Neural cell (in vitro differentiated cells): ENCODE data around the gene BAD. TPM values are rescaled to one million over a fixed set of nuclear protein-coding genes. Genes with fewer than 3 reads are reported as not detected.

Experiments
- H2AFZ ChIP-seq: fragments of 200-600, 300-800 bp; sonication (generic), shearing (Covaris generic); 2 replicates; pipeline ENCODE4 v1.6.0; 2014; ENCODE audit warnings: low read depth, mild to moderate bottlenecking, antibody characterized with exemption, low read length, moderate library complexity
- H3F3A ChIP-seq: fragments of 200-600 bp; shearing (Covaris generic); 2 replicates; pipeline ENCODE4 v1.6.1; 2016; ENCODE audit warnings: mild to moderate bottlenecking, moderate library complexity, mixed read lengths, antibody characterized with exemption, low read length; ENCODE audit not compliant: insufficient read depth, poor library complexity, severe bottlenecking
- H3K27ac ChIP-seq: fragments of 200-600, 300-800 bp; sonication (generic), shearing (Covaris generic); 2 replicates; pipeline ENCODE4 v1.5.1; 2014; ENCODE audit warnings: mild to moderate bottlenecking, low read length, moderate library complexity
- H3K27me3 ChIP-seq: fragments of 300-800, 200-600 bp; sonication (generic), shearing (Covaris generic); 2 replicates; pipeline ENCODE4 v1.6.0; 2014; ENCODE audit warnings: mild to moderate bottlenecking, low read depth, low read length, moderate library complexity; ENCODE audit not compliant: insufficient read depth
- H3K36me3 ChIP-seq: fragments of 300-800, 200-600 bp; sonication (generic), shearing (Covaris generic); 2 replicates; pipeline ENCODE4 v1.5.1; 2014; ENCODE audit warnings: mild to moderate bottlenecking, antibody characterized with exemption, low read length, moderate library complexity; ENCODE audit not compliant: insufficient read depth
- H3K4me2 ChIP-seq: fragments of 300-800, 200-600 bp; sonication (generic), shearing (Covaris generic); 2 replicates; pipeline ENCODE4 v1.6.0; 2014; ENCODE audit warnings: mild to moderate bottlenecking, low read length
- H3K4me3 ChIP-seq: fragments of 300-800, 200-600 bp; sonication (generic), shearing (Covaris generic); 2 replicates; pipeline ENCODE4 v1.5.1; 2014; ENCODE audit warnings: mild to moderate bottlenecking, low read length, moderate library complexity
- H3K79me2 ChIP-seq: fragments of 200-600 bp; shearing (Covaris generic); replicated peaks from 2 replicates; pipeline ENCODE4 v1.6.0; 2014; ENCODE audit warnings: mild to moderate bottlenecking, low read length, moderate library complexity; ENCODE audit not compliant: insufficient read depth
- H3K9ac ChIP-seq: fragments of 300-800, 200-600 bp; sonication (generic), shearing (Covaris generic); 2 replicates; pipeline ENCODE4 v1.6.1; 2016; ENCODE audit warnings: mild to moderate bottlenecking, low read length, mixed read lengths
- H3K9me2 ChIP-seq: fragments of 200-600 bp; shearing (Covaris generic); 2 replicates; pipeline ENCODE4 v1.6.1; 2016; ENCODE audit warnings: mild to moderate bottlenecking, low read length, mixed read lengths; ENCODE audit not compliant: insufficient read depth
- H3K9me3 ChIP-seq: fragments of 200-600, 300-800 bp; sonication (generic), shearing (Covaris generic); 2 replicates; pipeline ENCODE4 v1.6.1; 2016; ENCODE audit warnings: mild to moderate bottlenecking, mixed run types, low read length, moderate library complexity, mixed read lengths
- H4K20me1 ChIP-seq: fragments of 200-600 bp; shearing (Covaris generic); 2 replicates; pipeline ENCODE4 v1.6.1; 2016; ENCODE audit warnings: mild to moderate bottlenecking, mixed run types; ENCODE audit not compliant: insufficient read depth
- CTCF ChIP-seq: fragments of 450-650 bp; IDR thresholded peaks from 2 replicates; pipeline ENCODE4 v1.5.1; 2014; ENCODE audit warnings: antibody characterized with exemption, mild to moderate bottlenecking, moderate library complexity; ENCODE audit not compliant: poor library complexity, severe bottlenecking
- EP300 ChIP-seq: fragments of 450-650 bp; conservative IDR thresholded peaks from 2 replicates; pipeline ENCODE4 v1.6.1; 2014; ENCODE audit warnings: antibody characterized with exemption, mild to moderate bottlenecking, moderate library complexity; ENCODE audit not compliant: poor library complexity, severe bottlenecking
- EZH2 ChIP-seq: fragments of 200-600, 300-800 bp; shearing (Covaris generic), sonication (generic); IDR thresholded peaks from 2 replicates; pipeline ENCODE4 v1.6.1; 2014; ENCODE audit warnings: antibody characterized with exemption, low read length, borderline replicate concordance, mild to moderate bottlenecking; ENCODE audit not compliant: insufficient read depth, poor library complexity, severe bottlenecking
- MXI1 ChIP-seq: fragments of 450-650 bp; conservative IDR thresholded peaks from 2 replicates; pipeline ENCODE4 v1.6.1; 2014; ENCODE audit warnings: antibody characterized with exemption, mild to moderate bottlenecking; ENCODE audit not compliant: poor library complexity, severe bottlenecking
- POLR2AphosphoS5 ChIP-seq: IDR thresholded peaks from 2 replicates; pipeline ENCODE4 v1.6.1; 2012
- RAD21 ChIP-seq: fragments of 450-650 bp; conservative IDR thresholded peaks from 2 replicates; pipeline ENCODE4 v1.6.1; 2014; ENCODE audit warnings: antibody characterized with exemption, mild to moderate bottlenecking, moderate library complexity
- REST ChIP-seq: IDR thresholded peaks from 2 replicates; pipeline ENCODE4 v1.6.1; 2012; ENCODE audit warnings: borderline replicate concordance
- SMC3 ChIP-seq: fragments of 450-650 bp; conservative IDR thresholded peaks from 2 replicates; pipeline ENCODE4 v1.6.1; 2014; ENCODE audit warnings: antibody characterized with exemption, mild to moderate bottlenecking, moderate library complexity; ENCODE audit not compliant: poor library complexity
- TAF1 ChIP-seq: IDR thresholded peaks from 2 replicates; pipeline ENCODE4 v1.6.1; 2012; ENCODE audit warnings: low read depth
- polyA plus RNA-seq: library from polyadenylated mRNA; depleted of rRNA; stranded (reverse); fragments of >200 nt; gene quantifications from 2 replicates; pipeline ENCODE4 v1.2.3, GENCODE V29; 2014

BAD gene
- polyA plus RNA-seq, 1 donor from 2014 or later, result 219 TPM

DNA sequence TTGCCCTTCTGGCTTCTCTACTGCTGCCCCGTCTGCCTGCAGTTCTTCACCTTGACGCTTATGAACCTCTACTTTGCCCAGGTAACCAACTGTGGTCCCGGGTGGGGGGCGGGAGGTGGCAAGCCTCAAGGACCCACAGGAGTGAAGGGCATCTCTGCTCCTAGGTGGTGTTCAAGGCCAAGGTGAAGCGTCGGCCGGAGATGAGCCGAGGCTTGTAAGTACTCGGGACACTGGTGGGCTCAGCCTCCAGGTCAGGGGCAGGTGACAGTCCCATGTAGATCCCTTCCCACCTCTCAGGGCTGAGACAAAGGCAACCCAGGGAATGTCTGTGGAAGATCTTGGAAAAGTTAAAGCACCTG is 2.3 kb upstream of the BAD start:
- H3K9me3 ChIP-seq, result no peaks in the 10 kb centered on the region
- H3K79me2 ChIP-seq, result peaks cover 11% of the 10 kb centered on the region
- H3K9me2 ChIP-seq, result no peaks in the 10 kb centered on the region
- no peak overlapping the region for H2AFZ ChIP-seq
- no peaks in the 10 kb centered on the region for H3K36me3 ChIP-seq
- H3K9ac ChIP-seq, result peak overlapping the region; percentile 93
- no peaks in the 10 kb centered on the region for H4K20me1 ChIP-seq
- H3K27ac ChIP-seq, result no peak overlapping the region
- TF ChIP-seq EZH2, result no peak
- peaks cover 24% of the 10 kb centered on the region for H3K27me3 ChIP-seq
- no peaks in the 10 kb centered on the region for H3F3A ChIP-seq
- peak overlapping the region; percentile 81 for H3K4me2 ChIP-seq
- H3K4me3 ChIP-seq, result peak overlapping the region; percentile 90

- Histone ChIP-seq H3K79me2 (peaks cover 11% of the 10 kb centered on the region), H3K36me3 (no peaks in the 10 kb centered on the region), H2AFZ (peak overlapping the region; percentile 4), H3K27ac (peak overlapping the region; percentile 56), H3F3A (no peaks in the 10 kb centered on the region), H3K4me3 (peak overlapping the region; percentile 90), H3K9me3 (no peaks in the 10 kb centered on the region), H3K9ac (peak overlapping the region; percentile 93), H4K20me1 (no peaks in the 10 kb centered on the region), H3K27me3 (peaks cover 19% of the 10 kb centered on the region), H3K9me2 (no peaks in the 10 kb centered on the region), H3K4me2 (peak overlapping the region; percentile 81)
- TF ChIP-seq CTCF (peak; percentile 20), POLR2AphosphoS5 (no peak)
These were observed 1.7 kb upstream of the BAD start for GRCh38 chr11:64285885-64286800.

DNA sequence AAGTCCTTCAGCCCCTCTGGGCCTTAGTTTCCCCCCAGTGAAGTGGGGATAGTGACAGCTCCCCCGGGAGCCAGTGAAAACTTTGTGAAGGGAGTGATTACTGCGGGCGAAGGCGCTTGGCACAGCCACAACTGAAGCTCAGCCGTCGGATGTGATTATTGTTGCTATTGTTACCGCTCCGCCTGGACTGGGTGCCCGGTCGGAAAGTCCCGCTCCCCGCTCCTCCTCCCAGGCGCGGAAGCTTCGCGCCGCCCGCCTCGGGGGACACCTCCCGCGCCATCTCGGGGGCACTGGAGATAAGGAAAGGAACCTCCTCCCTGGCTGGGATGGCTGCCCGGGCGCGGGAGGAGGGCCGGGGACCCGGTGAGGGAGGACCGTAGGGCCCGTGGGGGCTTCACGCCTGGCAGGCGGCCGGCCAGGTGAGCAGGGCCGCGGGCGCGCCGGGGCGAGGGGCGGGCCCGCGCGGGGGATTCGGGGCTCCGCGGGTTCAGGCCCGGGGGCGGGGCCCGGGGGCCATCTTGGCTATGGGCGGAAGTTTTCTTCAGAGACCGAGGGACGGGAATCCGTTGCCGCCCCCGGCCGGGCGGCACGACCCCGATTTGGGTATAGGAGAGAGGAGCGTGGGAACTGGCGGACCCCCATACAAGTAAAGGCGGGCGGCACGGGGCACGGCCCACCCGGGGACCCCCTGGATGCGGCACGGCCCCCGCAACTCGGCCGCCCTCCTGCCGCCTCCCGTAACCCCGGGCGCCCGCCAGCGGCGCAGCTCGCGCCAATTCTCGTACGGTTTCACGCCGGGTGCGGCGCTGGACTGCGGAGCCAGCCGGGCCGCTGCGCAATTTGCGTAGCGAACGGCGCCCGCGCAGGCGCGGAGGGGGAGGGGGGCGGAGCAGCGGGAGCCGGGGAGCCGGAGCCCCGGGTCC is 758 bp upstream of the BAD start, which contains the start of gene GPR137:
GPR137 (plus strand) TSS at position 887 of the 923 bp plus-strand sequence. CDS start 677 bp downstream, outside the sequence.
- Histone ChIP-seq H3K79me2 (peaks cover 11% of the 10 kb centered on the region), H3K9ac (peak within 1 kb of the TSS; percentile 93), H3K27me3 (peaks cover 10% of the 10 kb centered on the region), H3K27ac (peak within 1 kb of the TSS; percentile 92), H3K4me2 (peak within 1 kb of the TSS; percentile 81), H3K4me3 (peak within 1 kb of the TSS; percentile 90), H4K20me1 (no peaks in the 10 kb centered on the region), H3K9me2 (no peaks in the 10 kb centered on the region), H3K36me3 (no peaks in the 10 kb centered on the region), H2AFZ (peak within 1 kb of the TSS; percentile 65), H3F3A (no peaks in the 10 kb centered on the region), H3K9me3 (no peaks in the 10 kb centered on the region)
- TF ChIP-seq EZH2 (no peak), REST (no peak), POLR2AphosphoS5 (peak; percentile 48), MXI1 (peak; percentile 25), RAD21 (no peak), CTCF (no peak), SMC3 (peak; percentile 27), TAF1 (no peak), EP300 (no peak)
